HT1080 (cell line): Measurements from ENCODE around the gene ABCA12. TPM values are rescaled to one million over a fixed set of nuclear protein-coding genes. Genes with fewer than 3 reads are reported as not detected.

Source experiments
- DNase-seq: peaks from one replicate; pipeline ENCODE4 v3.0.0-alpha.2; 2015; ENCODE audit warnings: low read depth
- total RNA-seq: library from RNA; depleted of rRNA; stranded (reverse); fragments of >200 nt; shearing (Covaris generic); gene quantifications from 2 replicates; pipeline ENCODE4 v1.2.3, GENCODE V29; 2014; rRNA removed

Gene ABCA12
- total RNA-seq, 1 experiment from 2014 or later: 0.02 TPM

GRCh38 chr2:214987261-214987660, 151.2 kb downstream of the ABCA12 start:
- no peak for DNase-seq

- no peak for DNase-seq
Observed at GRCh38 chr2:214985619-214986018, 152.8 kb downstream of the ABCA12 start.

- no peak for DNase-seq
Observed at GRCh38 chr2:214966420-214966819, 172.0 kb downstream of the ABCA12 start.

- no peak for DNase-seq
Observed at GRCh38 chr2:214960677-214961076, 177.7 kb downstream of the ABCA12 start.

GRCh38 chr2:214946949-214947348, 191.5 kb downstream of the ABCA12 start:
- DNase-seq: no peak

- no peak for DNase-seq
Observed at GRCh38 chr2:214934006-214934405, 204.4 kb downstream of the ABCA12 start.

GRCh38 chr2:214904634-214905033, 233.8 kb downstream of the ABCA12 start:
- DNase-seq: no peak

- DNase-seq: no peak
Observed at GRCh38 chr2:214904176-214904575, 234.2 kb downstream of the ABCA12 start.

GRCh38 chr2:214902286-214902685, 236.1 kb downstream of the ABCA12 start:
- no peak for DNase-seq

GRCh38 chr2:214899751-214900150, 238.7 kb downstream of the ABCA12 start:
- no peak for DNase-seq

- DNase-seq: no peak
Observed at GRCh38 chr2:214896274-214896673, 242.2 kb downstream of the ABCA12 start.

GRCh38 chr2:214895469-214895868, 243.0 kb downstream of the ABCA12 start:
- no peak for DNase-seq

- DNase-seq: no peak
Observed at GRCh38 chr2:214889301-214889700, 249.1 kb downstream of the ABCA12 start.

GRCh38 chr2:214881647-214882202, 256.7 kb downstream of the ABCA12 start:
- DNase-seq: no peak

Other genes starting within 250 kb of the ABCA12 start
- 25.2 and 28.9 TPM in 2 replicates for gene ATIC, start 173.4 kb upstream of the ABCA12 start, total RNA-seq